HepG2 (cell line): ENCODE results near the gene TEX19. TPM values are rescaled to one million over a fixed set of nuclear protein-coding genes. Genes with fewer than 3 reads are reported as not detected.
A peak's percentile ranks its signal among the peaks of the same experiment; 100 is the strongest.

Experiments used
- ATRX ChIP-seq: sonication (generic); formaldehyde crosslinking; IDR thresholded peaks from 2 replicates; pipeline ENCODE4 v1.4.0; 2020; ENCODE audit warnings: missing genetic modification reagents, borderline replicate concordance
- CBX5 ChIP-seq: sonication (generic); formaldehyde crosslinking; IDR thresholded peaks from 2 replicates; pipeline ENCODE4 v1.4.0; 2020; ENCODE audit warnings: missing genetic modification reagents, borderline replicate concordance
- DMAP1 ChIP-seq: IDR thresholded peaks from 2 replicates; pipeline ENCODE4 v1.6.1; 2016
- FOXM1 ChIP-seq: sonication (generic); formaldehyde crosslinking; IDR thresholded peaks from 2 replicates; pipeline ENCODE4 v1.5.0; 2020; ENCODE audit warnings: missing genetic modification reagents
- RELA ChIP-seq: sonication (generic); formaldehyde crosslinking; IDR thresholded peaks from 2 replicates; pipeline ENCODE4 v1.4.0; 2020; ENCODE audit warnings: missing genetic modification reagents
- SP2 ChIP-seq: sonication (generic); formaldehyde crosslinking; IDR thresholded peaks from 2 replicates; pipeline ENCODE4 v1.5.1; 2020; ENCODE audit warnings: mild to moderate bottlenecking, missing genetic modification reagents
- ZNF251 ChIP-seq: sonication (generic); formaldehyde crosslinking; IDR thresholded peaks from 2 replicates; pipeline ENCODE4 v1.9.0; 2021; ENCODE audit warnings: mild to moderate bottlenecking, missing genetic modification reagents
- ZNF317 ChIP-seq: sonication (generic); formaldehyde crosslinking; IDR thresholded peaks from 2 replicates; pipeline ENCODE4 v1.5.0; 2020; ENCODE audit warnings: mild to moderate bottlenecking, missing genetic modification reagents
- ZNF589 ChIP-seq: sonication (generic); formaldehyde crosslinking; conservative IDR thresholded peaks from 2 replicates; pipeline ENCODE4 v1.8.0; 2022; ENCODE audit warnings: mild to moderate bottlenecking, moderate library complexity, missing genetic modification reagents
- ZNF644 ChIP-seq: IDR thresholded peaks from 2 replicates; pipeline ENCODE4 v1.6.1; 2016; ENCODE audit warnings: low read depth
- ZNF776 ChIP-seq: sonication (generic); formaldehyde crosslinking; IDR thresholded peaks from 2 replicates; pipeline ENCODE4 v1.4.0; 2020; ENCODE audit warnings: mild to moderate bottlenecking, missing genetic modification reagents
- ZNF891 ChIP-seq: sonication (generic); formaldehyde crosslinking; IDR thresholded peaks from 2 replicates; pipeline ENCODE4 v1.5.0; 2020; ENCODE audit warnings: mild to moderate bottlenecking, missing genetic modification reagents
- polyA plus RNA-seq, 8 experiments: library from polyadenylated mRNA; depleted of rRNA in 3 of 8; stranded (reverse) in 7 of 8; unstranded in 1 of 8; fragments of >200 nt; fragmentation: Illumina TruSeq in 4 of 8; extraction: Trizol in 4 of 8; gene quantifications; 2 replicates each; pipeline versions ENCODE4 v1.2.1 to v1.2.3, GENCODE V29; 2011 to 2016; ENCODE audit warnings: low read depth in 4 of 8, missing spikeins in 1 of 8, mixed read lengths in 1 of 8; ENCODE audit not compliant: insufficient read depth in 1 of 8
- total RNA-seq, 5 experiments: library from RNA; depleted of rRNA; stranded (reverse); fragments of >200 nt; fragmentation: Illumina TruSeq; extraction: Trizol; gene quantifications; 2 replicates each; pipeline ENCODE4 v1.2.3, GENCODE V29; 2016; ENCODE audit warnings: low read depth in 1 of 5
- TF ChIP-seq, protein P1 (sequence below), 2 experiments: sonication (generic) in 1 of 2; formaldehyde crosslinking in 1 of 2; IDR thresholded peaks; 2 replicates each; pipeline versions ENCODE4 v1.4.0 to v1.6.1; 2016 to 2020; ENCODE audit warnings: borderline replicate concordance in 1 of 2, low read depth in 1 of 2, mild to moderate bottlenecking in 1 of 2, missing genetic modification reagents in 1 of 2
- TF ChIP-seq, protein P2 (sequence below): sonication (generic); formaldehyde crosslinking; IDR thresholded peaks from 2 replicates; pipeline ENCODE4 v1.9.0; 2021; ENCODE audit warnings: missing genetic modification reagents, mild to moderate bottlenecking, borderline replicate concordance
- TF ChIP-seq, protein P3 (sequence below): sonication (generic); formaldehyde crosslinking; IDR thresholded peaks from 2 replicates; pipeline ENCODE4 v1.4.0; 2020; ENCODE audit warnings: missing genetic modification reagents
- TF ChIP-seq, protein P4 (sequence below): conservative IDR thresholded peaks from 2 replicates; pipeline ENCODE4 v1.6.1; 2018; ENCODE audit warnings: missing genetic modification reagents
- TF ChIP-seq, protein P5 (sequence below): sonication (generic); formaldehyde crosslinking; conservative IDR thresholded peaks from 2 replicates; pipeline ENCODE4 v1.8.0; 2022; ENCODE audit warnings: low read depth, missing genetic modification reagents

TEX19 gene
- total and polyA plus RNA-seq, 2 of the 13 experiments (the other 11 are each of a cell fraction or from before 2014, with no cell fraction given), result 1.3 to 6.0 TPM

DNA sequence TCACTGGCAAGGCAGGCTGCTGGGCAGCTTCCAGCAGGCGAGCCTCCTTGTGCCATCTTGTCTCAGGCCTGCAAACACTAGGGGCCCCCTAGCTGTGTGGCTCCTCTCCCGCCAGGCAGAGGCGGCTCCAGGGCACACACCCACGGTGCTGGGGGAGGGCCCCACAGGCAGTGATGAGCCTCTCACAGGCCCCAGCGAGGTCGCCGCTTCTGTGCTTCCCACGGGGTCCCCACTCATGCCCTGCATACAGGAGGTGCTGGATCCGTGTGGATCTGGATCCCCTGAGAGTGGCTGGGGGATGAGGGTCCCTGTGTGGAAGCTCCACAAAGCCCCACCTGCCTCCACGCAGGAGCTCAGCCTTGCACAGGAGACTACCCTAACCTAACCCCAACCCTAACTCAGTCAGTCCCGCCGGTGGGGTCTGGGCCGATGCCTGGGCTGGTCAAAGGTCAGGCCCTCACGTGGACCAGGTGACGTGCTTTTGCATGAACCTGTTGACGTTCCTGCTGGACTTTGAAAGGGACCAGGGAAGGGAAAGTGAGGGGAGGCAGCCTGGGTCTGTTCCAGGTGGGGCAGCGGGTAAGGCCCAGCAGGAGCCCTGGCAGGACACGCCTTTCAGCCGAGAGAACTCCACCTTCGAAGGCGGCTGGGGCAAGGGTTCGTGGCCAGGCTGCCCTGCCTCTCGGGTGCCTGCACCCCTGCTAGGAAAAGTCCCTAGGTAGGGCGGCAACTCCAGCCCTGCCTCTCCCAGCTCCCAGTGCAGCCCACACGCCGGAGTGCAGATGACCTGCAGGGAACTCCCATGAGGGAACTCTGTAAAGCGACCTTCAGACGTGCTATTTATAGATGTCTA is 30.7 kb upstream of the TEX19 start (continued):
- TF ChIP-seq ZNF251 (0 out of 2 replicates have a peak, but pooled peaks have one; percentile 23), CBX5 (CRISPR knock-in tag) (peak; percentile 87), ZNF589 (CRISPR knock-in tag) (peak; percentile 43; the same call in 1 of the 2 replicates), RELA (CRISPR knock-in tag) (0 out of 2 replicates have a peak, but pooled peaks have one; percentile 23), FOXM1 (CRISPR knock-in tag) (no peak), ZNF317 (peak; percentile 90), ZNF776 (CRISPR knock-in tag) (peak; percentile 79), DMAP1 (CRISPR knock-in tag) (peak; percentile 90; the same call in 1 of the 2 replicates), ATRX (CRISPR knock-in tag) (no peak), ZNF891 (CRISPR knock-in tag) (peak; percentile 90), SP2 (0 out of 2 replicates have a peak, but pooled peaks have one; percentile 44), ZNF644 (no peak; the same call in 1 of the 2 replicates)
- TF ChIP-seq, protein P1, sequence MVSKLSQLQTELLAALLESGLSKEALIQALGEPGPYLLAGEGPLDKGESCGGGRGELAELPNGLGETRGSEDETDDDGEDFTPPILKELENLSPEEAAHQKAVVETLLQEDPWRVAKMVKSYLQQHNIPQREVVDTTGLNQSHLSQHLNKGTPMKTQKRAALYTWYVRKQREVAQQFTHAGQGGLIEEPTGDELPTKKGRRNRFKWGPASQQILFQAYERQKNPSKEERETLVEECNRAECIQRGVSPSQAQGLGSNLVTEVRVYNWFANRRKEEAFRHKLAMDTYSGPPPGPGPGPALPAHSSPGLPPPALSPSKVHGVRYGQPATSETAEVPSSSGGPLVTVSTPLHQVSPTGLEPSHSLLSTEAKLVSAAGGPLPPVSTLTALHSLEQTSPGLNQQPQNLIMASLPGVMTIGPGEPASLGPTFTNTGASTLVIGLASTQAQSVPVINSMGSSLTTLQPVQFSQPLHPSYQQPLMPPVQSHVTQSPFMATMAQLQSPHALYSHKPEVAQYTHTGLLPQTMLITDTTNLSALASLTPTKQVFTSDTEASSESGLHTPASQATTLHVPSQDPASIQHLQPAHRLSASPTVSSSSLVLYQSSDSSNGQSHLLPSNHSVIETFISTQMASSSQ (IDR thresholded peaks at IDR 0.05; ENCODE audit: low read depth), result no peak; the same call in 1 of the 2 replicates
- TF ChIP-seq, protein P1 (CRISPR knock-in tag; IDR thresholded peaks at IDR 0.05; ENCODE audit: borderline replicate concordance), result peak; percentile 79; the same call in 1 of the 2 replicates
- TF ChIP-seq, protein P2, sequence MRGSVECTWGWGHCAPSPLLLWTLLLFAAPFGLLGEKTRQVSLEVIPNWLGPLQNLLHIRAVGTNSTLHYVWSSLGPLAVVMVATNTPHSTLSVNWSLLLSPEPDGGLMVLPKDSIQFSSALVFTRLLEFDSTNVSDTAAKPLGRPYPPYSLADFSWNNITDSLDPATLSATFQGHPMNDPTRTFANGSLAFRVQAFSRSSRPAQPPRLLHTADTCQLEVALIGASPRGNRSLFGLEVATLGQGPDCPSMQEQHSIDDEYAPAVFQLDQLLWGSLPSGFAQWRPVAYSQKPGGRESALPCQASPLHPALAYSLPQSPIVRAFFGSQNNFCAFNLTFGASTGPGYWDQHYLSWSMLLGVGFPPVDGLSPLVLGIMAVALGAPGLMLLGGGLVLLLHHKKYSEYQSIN, result no peak
- TF ChIP-seq, protein P3, sequence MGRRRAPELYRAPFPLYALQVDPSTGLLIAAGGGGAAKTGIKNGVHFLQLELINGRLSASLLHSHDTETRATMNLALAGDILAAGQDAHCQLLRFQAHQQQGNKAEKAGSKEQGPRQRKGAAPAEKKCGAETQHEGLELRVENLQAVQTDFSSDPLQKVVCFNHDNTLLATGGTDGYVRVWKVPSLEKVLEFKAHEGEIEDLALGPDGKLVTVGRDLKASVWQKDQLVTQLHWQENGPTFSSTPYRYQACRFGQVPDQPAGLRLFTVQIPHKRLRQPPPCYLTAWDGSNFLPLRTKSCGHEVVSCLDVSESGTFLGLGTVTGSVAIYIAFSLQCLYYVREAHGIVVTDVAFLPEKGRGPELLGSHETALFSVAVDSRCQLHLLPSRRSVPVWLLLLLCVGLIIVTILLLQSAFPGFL, result no peak
- TF ChIP-seq, protein P4, sequence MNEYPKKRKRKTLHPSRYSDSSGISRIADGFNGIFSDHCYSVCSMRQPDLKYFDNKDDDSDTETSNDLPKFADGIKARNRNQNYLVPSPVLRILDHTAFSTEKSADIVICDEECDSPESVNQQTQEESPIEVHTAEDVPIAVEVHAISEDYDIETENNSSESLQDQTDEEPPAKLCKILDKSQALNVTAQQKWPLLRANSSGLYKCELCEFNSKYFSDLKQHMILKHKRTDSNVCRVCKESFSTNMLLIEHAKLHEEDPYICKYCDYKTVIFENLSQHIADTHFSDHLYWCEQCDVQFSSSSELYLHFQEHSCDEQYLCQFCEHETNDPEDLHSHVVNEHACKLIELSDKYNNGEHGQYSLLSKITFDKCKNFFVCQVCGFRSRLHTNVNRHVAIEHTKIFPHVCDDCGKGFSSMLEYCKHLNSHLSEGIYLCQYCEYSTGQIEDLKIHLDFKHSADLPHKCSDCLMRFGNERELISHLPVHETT (CRISPR knock-in tag), result peak; percentile 72; the same call in 1 of the 2 replicates
- TF ChIP-seq, protein P5, sequence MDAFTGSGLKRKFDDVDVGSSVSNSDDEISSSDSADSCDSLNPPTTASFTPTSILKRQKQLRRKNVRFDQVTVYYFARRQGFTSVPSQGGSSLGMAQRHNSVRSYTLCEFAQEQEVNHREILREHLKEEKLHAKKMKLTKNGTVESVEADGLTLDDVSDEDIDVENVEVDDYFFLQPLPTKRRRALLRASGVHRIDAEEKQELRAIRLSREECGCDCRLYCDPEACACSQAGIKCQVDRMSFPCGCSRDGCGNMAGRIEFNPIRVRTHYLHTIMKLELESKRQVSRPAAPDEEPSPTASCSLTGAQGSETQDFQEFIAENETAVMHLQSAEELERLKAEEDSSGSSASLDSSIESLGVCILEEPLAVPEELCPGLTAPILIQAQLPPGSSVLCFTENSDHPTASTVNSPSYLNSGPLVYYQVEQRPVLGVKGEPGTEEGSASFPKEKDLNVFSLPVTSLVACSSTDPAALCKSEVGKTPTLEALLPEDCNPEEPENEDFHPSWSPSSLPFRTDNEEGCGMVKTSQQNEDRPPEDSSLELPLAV (CRISPR knock-in tag), result no peak
